C1 segment of cervical spinal cord (tissue), 14 donors: Measurements from ENCODE around the gene CD244.
"Not testable (repeated sequence)": the region's sequence is repeated elsewhere in the genome, so short reads cannot be mapped to it uniquely, and the experiment has no call there.

Experiments
- DNase-seq, 14 donors: peaks; one replicate each; lab custom pipeline; 2025; lab: John Stamatoyannopoulos, UW

Gene CD244

DNA sequence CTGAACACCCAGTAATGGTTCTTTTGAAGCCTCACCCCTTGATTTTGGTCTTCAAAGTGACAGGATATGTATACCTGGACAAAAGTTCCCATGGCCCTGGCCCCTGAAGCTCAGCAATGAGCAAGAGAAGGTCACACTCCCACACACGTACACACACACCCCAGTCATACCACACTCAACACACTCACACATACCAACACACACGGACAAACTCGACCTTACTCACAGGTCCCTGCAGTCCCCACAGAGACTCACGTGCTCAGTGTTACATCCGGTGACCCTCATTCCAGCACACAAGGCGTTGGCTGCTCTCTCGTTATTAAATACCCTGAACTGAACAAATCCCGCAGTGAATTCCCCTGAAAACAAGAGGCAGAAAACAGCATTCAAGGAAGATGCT, 16.4 kb upstream of the CD244 start:
- DNase-seq = no peak

DNA sequence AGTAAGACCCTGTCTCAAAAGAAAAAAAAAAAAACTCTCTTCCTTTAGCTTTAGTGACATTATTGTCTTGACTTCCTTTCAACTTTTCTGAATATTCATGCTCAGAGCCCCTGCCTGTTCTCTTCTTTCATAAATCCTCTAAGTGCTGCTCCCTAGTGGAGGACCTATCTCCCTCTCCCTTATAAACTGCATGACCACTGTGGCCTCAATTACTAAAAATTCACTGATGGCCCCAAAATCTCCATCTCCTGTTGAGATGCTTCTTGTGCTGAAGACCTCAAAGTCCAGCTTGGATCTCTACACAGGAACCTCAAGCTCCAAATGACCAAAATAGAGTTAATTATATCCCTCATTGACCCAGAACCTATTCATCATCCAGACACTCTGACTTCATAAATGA, 14.5 kb upstream of the CD244 start:
- no peak for DNase-seq

DNA sequence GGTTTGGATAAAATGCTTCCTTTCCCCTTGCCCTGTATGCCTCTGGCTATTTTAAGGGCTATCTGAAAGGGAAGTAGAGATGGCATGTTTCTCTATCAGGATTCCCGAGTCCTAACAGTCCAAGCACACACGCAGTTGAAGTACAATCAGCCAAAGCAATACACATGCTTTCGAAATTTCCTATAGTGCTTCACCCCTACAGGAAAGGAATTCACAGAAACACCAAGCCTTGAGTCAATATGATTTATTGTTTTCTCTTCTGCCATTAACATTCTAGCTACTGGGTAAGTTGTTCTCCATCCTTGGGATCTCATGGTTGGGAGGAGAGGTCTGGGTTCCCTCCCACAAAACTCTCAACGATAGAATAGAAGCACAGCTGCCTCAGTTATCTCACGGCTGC, 13.6 kb upstream of the CD244 start:
- no peak for DNase-seq

DNA sequence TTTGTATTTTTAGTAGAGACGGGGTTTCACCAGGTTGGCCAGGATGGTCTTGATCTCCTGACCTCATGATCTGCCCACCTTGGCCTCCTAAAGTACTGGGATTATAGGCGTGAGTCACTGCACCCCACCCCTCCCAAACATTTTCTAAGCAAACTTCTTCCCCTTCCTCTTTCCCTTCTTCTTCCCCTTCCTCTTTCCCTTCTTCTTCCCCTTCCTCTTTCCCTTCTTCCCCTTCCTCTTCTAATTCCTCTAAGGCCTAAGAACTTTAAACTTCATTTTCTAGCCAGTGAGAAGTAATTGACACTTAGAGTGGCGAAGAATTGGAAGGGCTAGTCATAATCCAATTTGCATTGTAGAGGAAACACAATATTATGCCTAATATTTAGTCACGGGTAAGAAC, 12.9 kb upstream of the CD244 start:
- DNase-seq = not testable (repeated sequence)

DNA sequence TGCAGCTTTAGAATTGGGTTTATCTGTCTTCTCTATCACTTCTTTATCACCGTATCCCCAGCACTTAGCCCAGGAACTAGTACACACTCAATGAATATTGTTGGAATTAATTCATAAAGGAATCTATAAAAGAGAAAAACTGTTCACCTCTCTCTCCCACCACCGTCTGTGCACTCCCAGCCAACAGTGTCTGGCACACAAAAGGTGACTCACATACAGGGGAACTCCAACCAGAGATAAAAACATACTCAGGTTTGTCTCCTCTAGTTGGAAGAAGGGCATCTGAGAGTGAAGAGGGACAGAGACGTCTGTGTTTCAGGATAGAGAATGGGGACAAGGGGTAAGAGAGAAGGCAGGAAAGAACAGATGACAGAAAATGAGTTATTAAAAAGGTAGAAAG, 12.2 kb upstream of the CD244 start:
- DNase-seq = no peak

DNA sequence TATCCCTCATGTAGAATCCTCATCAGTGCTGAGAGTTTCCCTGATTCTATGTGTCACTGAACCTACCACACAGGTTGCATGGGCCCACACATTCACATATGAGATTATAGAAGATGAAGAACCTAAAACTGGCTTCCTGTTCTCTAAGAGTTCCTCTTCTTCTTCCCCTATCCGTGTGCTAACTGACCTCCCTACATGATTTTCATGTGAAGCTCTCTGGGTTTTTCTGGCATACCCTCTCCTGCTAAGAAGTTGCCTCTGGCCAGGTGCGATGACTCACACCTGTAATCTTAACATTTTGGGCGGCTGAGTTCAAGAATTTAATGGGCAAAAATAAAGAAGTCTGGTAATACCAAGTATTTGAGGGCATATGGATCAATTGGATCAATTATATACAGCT, 5.5 kb upstream of the CD244 start:
- DNase-seq = no peak

DNA sequence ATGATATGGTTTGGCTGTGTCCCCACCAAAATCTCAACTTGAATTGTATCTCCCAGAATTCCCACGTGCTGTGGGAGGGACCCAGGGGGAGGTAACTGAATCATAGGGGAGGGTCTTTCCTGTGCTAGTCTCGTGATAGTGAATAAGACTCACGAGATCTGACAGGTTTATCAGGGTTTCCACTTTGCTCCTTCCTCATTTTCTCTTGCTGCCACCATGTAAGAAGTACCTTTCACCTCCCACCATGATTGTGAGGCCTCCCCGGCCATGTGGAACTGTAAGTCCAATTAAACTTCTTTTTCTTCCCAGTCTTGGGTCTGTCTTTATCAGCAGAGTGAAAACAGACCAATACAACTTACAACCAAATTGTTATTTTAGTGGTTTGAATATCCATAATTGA, 5.0 kb upstream of the CD244 start:
- not testable (repeated sequence) for DNase-seq

DNA sequence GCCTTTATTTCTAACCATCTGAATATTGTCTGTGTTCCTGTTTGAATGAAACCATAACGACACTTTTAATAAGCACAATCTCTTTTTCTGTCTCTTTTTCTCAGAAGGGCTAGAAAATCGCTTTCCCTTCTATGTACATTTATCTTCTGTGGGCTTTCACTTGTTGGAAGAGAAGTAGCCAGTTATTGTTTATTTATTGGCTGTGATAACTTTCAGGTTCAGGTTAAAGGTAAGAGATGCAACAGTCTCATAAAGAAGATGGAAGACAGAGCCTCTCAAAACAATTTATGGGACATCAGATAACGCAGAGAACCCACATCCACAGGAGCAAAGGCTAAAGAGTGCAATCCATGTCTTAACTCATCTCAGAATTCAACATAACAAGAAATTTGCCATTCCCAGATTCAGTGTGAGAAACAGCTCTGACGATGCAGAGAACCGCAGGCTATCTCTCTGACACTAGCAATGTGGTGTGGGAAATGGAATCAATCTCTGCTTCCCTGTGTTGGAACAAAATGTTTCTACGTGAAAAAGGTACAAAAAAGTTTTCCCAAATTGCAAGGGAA, 4.1 kb upstream of the CD244 start:
- no peak for DNase-seq

DNA sequence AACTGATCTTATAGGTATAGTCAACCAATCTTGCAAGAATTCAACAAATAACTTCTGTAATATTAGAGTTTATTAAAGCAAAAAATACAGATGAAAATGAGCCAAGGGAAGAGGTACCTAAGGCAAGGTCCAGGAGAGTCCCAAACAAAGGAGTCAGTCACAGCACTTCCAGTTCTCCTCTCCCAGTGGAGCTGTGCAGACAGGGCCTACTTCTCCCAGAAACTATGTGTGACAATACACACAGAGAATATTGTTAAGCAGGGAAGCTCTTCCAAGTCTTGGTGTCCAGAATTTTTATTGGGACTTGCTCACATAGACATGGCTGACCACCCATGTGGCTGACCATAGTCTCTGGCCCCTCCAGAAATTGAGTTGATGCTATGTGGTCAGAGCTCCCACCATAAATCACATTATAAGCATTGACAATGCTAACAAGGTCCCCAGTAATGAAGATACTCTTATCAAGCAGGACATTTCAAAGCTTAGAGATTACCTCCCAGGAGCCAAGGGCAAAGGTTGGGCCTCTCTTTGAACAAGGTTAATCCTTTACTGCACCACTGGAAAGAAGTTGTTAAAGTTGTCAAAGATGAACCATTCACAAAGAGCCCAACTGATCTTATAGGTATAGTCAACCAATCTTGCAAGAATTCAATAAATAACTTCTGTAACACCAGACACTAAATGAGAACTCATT, 3.5 kb upstream of the CD244 start:
- no peak for DNase-seq

DNA sequence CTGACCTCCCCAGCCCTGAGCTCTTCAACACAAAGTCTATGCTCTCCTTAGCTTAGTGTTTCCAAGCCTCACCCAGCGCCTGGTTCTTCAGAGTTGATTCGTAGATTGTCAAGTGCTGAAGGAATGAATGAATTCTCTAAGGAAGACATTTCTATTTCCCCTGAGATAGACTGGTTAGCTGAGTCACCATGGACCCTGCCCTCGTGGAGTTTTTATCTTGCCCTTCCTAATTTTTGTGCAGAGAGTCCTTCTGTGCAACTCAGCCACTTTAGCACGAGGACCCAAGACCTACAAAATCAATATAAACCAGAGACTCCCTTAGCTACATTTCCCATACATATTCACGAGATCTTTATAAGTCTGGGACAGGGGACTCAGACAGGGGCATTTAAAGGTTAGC, 2.6 kb upstream of the CD244 start:
- DNase-seq = no peak

DNA sequence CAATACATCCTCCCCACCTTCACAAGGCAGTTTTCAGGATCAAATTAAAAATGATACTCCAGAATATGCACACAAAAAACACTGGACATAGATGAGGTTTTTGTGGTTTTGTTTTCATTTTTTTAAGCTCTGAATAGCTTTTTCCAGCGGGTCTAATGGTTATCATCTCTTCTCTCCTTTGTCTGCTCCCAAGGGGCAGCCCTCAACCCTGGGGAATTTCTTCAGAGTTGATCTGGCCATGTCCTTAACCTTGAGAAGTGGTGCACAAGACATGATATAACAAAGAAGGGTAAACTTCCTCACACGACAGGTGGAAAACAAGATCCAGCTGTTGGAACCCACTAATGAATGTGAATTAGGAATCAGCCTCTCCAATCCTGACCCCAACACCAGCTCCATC, 1.5 kb upstream of the CD244 start:
- no peak for DNase-seq

DNA sequence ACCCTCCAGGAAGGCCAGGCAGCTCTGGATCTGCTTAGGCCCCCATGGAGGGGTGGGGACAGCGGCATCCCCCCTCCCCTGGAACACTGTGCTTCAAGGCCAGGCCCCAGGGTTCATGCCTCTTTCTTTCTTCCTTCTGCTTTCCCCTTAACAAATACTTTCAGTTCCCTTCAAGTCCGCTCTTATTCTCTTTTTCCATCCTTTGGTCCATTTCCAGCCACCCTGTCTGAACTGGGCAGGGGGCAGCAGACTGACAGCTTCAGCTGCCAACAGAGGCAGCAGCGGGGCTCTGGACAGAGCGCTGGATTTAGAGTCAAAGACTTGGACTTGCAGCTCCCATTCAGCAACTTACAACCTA, 1.1 kb upstream of the CD244 start:
- peak in 3 of 14 donors; percentile 2 to 16 (median 3) for DNase-seq

DNA sequence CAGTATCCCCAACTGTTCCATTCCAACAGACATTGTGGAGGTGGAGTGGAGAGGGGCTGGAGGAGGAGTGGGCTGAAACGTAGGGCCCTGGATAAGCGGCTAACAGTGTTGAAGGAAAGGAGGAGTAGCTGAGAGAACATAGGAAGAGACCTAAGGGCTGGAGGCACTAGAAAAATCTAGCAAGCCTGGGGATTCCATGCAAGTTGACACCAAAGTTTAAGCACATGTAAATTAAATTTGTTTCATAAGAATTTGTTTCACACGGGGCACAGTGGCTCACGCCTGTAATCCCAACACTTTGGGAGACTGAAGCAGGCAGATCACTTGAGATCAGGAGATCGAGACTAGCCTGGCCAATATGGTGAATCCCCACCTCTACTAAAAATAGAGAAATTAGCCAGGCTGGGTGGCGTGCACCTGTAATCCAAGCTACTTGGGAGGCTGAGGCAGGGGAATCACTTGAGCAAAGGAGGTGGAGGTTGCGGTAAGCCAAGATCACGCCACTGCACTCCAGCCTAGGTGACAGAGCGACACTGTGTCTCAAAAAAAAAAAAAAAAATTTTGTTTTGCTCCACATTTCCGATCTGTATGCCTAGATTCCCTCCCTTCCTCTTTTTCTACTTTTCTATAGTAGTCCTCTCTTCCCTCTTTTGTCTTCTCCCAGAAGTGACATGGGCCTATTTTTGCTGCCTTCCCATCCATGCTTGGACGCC, 530 bp upstream of the CD244 start:
- DNase-seq = no peak

DNA sequence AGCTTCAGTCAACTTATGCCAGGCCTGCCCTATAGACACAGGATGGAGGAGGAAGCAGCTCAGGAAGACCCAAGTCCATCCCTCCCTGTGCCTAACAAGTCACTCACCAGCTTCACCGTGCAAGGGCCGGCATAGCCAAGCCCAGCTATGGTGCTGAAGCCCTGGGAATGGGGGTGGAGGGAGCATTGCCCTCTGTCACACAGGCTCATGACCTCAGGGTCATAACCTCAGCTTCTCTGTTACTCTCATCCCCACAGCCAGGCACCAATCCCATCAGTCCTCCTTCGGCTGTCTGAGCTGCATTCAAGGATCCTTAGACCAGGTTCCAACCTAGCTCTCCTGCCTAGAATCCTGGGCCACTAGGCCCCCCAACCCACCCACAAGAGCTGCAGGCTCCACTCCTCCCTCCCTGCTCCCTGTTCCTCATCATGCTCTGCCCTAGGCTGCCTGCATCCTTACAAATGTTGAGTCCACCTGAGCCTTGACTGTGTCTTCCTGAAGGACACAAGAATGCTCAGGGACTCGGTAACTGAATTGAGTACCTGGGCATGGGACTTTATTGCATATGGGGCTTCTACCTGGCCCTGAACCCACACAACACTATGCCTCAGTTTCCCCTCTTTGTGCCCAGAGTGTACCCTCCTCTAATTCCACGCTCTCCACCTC, 1.7 kb downstream of the CD244 start:
- DNase-seq = no peak

DNA sequence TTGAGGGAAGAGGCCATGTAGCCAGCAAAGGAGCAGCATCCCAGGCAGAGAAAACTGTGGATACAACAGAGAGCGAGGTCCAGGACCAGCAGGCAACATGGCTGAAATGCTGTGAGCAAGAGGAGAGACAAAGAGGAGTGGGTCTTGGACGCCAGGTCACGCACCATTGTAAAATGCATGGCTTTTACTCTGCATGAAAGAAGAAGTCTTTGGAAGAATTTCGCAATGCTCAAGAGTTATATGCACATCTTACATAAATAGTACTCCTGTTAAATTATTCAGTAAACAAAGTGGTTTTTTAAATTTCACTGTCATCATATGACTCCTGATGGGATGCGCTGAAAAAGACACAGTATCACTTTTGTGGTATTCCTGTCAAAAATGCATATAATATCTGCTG, 3.5 kb downstream of the CD244 start:
- DNase-seq = no peak

DNA sequence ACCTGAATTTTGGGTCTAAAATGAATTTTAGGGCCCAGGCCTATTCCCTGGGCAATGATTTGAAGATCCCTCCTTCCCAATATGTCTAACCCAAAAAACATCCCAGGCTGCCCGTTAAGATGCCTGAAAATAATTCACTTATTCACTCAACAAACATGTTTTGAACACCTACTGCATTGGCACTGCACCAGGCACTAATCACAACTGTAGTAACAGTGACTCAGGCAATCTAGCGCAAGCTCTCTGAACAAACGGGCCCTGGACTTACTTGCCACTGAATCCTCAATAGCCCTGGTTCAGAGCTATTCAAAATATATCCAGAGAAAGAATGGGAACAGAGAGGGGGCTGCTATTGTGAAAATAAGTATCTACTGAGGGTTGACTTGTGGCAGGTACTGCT, 4.2 kb downstream of the CD244 start:
- no peak for DNase-seq

DNA sequence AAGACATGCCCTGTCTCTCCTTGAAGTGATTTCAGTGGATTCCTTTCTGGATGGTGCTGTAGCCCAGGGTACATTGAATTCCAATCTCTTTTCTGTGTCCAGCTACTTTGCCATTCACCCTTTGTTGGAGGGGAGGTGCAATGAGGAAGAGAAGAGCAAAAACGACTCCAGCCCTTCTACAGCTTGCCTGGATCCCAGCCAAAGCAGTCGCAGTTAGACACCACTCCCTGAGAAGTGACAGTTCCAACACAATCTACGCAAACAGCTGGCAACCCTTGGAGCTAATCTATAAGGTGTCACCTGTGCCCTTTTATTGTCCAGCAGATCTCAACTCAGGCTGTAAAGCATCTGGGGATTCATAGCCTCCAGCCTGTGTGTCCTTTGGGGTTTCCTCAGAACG, 4.6 kb downstream of the CD244 start:
- no peak for DNase-seq

DNA sequence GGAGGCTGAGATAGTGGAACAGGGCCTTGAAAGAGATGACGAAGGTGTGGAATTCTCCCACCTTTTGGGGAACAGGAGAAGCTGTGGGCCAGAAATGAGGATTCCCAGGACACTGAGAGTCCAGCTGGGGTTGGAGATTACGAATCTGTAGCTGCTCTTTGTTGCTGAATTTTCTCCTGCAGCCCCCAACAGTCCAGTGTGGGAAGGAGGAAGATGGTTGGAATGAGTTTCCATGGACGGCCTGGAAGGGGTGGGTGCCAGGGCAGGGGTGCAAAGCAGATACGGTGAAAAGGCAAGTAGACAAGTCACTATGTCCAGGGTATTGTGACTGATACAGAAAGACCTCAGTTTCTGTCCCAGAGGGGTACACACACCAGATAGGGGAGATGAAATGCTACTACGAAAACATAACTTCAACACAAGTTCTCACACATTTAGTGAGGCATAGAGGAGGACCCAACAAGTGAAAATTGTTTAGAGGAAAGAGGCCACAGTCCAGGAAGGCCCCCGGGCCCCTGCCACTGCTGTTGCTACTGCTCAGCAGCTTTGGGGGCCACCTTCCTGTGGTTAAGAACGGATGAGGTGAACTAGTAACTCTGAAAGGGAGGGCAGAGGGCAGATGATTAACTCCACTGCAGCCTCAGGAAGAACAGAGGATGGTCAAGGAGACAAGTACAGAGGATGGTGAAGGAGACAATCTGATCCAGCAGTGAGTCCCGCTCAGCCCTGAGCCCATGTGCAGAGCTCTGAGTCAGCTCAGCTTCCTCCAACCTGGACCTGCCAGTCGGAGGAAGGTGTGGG, 7.3 kb downstream of the CD244 start:
- no peak for DNase-seq

DNA sequence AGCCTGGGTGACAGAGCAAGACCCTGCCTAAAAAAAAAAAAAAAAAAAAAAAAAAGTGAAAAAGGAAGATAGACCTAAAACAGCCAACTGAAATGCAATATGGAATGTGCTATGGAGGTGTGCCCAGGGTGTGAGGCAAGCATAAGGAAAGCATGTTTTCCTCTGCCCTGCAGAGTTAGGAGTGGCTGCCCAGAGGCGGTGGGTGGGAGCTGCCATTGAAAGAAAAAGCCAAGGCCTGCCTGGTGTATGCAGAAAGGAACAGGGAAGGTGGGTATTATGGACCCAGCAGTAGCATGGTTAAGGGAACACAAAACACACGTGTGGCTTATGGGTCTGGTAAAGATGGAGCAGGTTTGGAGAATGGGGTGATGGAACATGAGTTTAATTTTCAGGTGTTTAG, 8.9 kb downstream of the CD244 start:
- no peak for DNase-seq

DNA sequence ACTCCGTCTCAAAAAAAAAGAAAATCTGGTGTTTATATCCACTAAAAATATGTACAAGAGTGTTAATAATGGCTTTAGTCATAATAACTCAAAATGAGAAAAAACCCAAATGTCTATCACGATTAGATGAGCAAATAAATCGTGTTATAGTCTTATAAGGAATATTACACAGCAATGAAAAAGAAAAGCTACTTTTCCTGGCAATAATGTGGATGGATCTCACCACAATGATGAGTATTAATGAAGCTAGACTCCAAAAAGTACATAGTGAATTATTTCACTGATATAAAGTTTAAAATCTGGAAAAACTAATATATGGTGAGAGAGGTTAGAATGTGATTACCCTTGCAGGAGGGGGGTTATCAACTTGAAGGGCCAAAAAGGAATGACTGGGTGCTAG, 9.7 kb downstream of the CD244 start:
- no peak for DNase-seq

DNA sequence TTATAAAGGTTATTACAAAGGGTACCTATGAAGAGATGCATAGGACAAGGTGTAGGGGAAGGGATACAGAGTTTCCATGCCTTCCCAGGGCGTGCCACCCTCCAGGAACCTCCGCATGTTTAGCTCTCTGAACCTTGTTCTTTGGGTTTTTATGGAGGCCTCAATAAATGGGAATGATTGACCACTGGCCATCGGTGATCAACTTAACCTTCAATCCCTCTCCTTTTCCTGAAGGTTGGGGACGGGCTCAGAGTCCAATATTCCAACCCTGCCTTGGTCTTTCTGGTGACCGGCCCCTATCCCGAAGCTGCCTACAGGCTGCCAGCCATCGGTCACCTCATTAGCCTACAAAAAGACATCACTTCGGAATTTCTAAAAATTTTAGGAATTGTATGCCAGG, 11.7 kb downstream of the CD244 start:
- DNase-seq = no peak

DNA sequence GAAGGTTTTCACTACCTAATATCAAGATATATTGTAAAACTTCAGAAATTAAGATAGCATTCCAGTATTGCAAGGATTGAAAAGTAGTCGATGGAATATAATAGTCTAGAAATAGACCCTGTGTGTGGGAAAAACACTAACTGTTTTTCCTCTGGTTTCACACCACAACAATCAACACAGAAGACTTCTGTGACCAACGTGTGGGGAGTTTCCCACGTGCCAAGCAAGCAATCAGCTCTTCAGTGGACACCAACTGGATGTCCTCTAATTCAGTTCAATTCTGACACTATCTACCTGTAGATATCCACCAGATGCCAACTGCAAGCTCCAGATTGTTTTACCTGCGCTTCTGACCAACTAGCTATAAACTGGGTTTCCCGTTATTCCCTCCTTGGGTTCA, 12.1 kb downstream of the CD244 start:
- no peak for DNase-seq
